Measurements from ENCODE around the gene HOXA1.

- TF ChIP-seq, protein P1, sequence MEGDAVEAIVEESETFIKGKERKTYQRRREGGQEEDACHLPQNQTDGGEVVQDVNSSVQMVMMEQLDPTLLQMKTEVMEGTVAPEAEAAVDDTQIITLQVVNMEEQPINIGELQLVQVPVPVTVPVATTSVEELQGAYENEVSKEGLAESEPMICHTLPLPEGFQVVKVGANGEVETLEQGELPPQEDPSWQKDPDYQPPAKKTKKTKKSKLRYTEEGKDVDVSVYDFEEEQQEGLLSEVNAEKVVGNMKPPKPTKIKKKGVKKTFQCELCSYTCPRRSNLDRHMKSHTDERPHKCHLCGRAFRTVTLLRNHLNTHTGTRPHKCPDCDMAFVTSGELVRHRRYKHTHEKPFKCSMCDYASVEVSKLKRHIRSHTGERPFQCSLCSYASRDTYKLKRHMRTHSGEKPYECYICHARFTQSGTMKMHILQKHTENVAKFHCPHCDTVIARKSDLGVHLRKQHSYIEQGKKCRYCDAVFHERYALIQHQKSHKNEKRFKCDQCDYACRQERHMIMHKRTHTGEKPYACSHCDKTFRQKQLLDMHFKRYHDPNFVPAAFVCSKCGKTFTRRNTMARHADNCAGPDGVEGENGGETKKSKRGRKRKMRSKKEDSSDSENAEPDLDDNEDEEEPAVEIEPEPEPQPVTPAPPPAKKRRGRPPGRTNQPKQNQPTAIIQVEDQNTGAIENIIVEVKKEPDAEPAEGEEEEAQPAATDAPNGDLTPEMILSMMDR (conservative IDR thresholded peaks at IDR 0.05; ENCODE audit: low read depth, low read length), result no peak
- no peak for TF ChIP-seq POLR2A (IDR thresholded peaks at IDR 0.05; ENCODE audit: low read depth, low read length)
These were observed 48.8 kb downstream of the HOXA1 start for GRCh38 chr7:27046854-27047549.

Data from IMR-90 (cell line).